Measurements from ENCODE around the gene RNF146.
"Not testable (repeated sequence)": the region's sequence is repeated elsewhere in the genome, so short reads cannot be mapped to it uniquely, and the experiment has no call there.

The RNF146 gene, protein sequence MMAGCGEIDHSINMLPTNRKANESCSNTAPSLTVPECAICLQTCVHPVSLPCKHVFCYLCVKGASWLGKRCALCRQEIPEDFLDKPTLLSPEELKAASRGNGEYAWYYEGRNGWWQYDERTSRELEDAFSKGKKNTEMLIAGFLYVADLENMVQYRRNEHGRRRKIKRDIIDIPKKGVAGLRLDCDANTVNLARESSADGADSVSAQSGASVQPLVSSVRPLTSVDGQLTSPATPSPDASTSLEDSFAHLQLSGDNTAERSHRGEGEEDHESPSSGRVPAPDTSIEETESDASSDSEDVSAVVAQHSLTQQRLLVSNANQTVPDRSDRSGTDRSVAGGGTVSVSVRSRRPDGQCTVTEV

DNA sequence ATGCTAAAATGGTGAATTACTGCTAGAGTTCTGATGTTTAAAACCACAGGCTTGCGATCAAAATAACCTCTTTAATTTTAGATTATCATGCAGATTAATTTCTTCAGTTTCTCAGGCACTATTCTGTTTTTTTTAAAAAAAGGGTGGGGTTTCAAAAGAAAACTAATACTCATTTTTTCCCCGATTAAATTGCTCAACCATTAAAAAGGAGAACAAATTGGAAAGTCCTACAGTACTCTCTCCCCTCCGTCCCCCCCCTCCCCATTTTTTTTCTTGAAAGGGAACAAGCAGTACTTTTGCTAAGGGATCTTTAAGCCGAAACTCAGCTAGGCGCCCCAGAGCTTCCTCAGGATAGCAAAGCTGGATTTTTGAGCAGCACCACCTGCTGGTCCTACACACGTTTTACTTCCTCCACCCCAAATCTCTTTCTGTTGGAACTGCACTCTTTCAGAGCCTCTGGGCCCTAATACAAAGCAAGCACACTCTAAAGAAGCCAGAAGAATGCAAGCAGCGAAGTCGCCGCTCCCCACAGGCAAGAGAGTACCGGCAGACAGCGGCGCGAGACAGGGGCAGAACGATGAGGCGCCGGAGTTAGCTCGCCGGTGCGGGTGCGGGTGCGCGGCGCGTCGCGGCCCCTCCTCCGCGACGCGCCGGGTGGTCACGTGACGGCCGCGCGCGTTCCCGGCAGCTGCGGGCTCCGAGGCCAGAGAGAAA is at the start of gene RNF146:
RNF146 (plus strand) TSS at position 687 of the 714 bp plus-strand sequence. CDS start 13,475 bp downstream, outside the sequence.
- DNase-seq, result peak; percentile 70

DNA sequence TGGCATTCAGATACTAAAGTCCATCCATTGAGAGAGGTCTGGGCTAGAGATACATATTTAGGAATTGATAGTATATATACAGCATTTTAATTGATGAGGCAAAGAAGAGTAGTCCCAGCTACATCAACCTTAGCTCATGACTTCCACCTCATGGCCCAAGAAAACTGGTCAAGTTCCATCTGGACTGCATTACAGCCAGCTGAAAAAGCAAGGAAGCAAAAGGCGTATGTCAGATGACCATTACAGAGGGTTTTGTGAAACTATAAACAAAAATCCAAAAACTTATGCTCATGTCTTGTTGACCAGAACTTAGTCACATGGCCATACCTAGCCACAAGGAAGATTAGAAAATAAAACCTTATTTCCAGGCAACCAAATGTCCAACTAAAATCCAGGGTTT is 46.8 kb upstream of the RNF146 start:
- DNase-seq, result no peak

DNA sequence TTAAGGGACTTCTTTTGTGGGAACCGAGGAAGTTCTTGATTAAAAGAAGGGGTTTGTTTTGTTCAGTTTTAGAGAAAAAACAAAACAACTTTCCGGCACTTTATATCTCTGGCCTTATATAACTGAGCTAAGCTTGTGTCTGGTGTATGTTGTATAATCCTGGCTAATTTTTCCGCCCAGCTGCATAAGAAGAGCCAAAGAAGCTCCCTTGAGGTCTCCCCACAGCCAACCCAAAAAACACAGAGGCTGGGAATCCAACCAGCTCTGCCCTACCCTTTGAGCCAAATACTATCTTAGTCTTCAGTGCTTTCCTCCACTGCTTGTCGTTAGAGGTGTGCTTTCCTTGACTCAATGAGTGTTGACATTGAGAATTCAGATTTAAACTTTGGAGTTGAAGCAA is 45.5 kb upstream of the RNF146 start:
- DNase-seq, result no peak

DNA sequence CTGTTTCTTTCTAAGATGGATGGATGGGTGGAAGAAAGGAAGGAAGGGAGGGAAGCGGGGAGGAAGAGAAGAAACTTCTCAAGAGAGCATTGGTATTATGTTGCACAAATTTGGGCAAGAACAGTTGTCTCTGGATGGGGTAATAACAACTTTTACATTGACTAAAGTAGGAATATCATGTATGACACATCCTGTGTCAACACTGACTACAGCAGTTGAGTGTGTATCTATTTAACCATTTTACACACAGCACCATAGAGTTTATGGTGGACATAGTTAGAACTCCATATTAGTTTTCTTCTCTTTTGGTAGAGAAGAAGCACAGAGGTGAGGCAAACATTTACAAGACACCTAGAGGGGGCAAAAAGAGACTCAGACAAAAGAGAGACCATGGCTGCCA is 44.2 kb upstream of the RNF146 start:
- DNase-seq, result no peak

DNA sequence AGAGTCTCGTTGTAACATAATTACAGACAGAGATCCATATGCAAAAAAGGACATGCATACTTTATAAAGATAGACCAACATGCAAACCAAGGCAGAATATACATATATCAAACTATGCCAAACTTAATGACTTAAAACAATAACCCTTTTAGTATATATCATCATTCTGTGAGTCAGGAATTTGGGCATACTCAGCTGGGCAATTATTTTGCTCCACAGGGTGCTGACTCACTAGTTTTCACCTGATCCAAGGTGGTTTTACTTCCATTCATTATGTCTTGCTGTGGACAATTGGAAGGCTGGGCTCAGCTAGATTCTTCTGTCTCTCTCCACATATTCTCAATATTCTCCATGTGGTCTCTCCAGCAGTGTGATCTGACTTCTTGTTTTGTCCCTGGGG is 41.2 kb upstream of the RNF146 start:
- DNase-seq, result no peak

DNA sequence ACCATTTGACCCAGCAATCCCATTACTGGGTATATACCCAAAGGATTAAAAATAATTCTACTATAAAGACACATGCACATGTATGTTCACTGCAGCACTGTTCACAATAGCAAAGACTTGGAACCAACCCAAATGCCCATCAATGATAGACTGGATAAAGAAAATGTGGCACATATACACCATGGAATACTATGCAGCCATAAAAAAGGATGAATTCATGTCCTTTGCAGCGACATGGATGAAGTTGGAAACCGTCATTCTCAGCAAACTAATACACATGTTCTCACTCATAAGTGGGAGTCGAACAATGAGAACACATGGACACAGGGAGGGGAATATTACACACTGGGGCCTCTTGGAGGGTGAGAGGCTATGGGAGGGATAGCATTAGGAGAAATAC is 32.8 kb upstream of the RNF146 start:
- not testable (repeated sequence) for DNase-seq

DNA sequence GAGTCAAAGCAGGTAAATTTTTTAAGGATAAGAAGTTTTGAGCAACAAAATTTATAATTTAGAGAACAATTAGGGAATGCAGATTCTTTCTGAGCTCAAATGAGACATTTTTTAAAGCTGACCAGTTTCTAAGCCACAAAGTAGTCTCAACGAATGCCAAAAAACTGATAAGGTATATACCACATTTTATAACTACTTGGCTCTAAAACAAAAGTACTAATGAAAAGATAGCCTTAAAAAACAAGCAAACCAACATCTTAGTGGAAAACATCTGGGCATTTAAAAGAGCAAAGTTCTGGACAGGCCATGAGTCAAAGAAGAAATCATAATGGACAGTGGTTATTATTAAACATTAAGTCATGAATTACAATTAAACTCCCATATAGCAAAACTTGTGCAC is 23.2 kb upstream of the RNF146 start:
- DNase-seq, result no peak

DNA sequence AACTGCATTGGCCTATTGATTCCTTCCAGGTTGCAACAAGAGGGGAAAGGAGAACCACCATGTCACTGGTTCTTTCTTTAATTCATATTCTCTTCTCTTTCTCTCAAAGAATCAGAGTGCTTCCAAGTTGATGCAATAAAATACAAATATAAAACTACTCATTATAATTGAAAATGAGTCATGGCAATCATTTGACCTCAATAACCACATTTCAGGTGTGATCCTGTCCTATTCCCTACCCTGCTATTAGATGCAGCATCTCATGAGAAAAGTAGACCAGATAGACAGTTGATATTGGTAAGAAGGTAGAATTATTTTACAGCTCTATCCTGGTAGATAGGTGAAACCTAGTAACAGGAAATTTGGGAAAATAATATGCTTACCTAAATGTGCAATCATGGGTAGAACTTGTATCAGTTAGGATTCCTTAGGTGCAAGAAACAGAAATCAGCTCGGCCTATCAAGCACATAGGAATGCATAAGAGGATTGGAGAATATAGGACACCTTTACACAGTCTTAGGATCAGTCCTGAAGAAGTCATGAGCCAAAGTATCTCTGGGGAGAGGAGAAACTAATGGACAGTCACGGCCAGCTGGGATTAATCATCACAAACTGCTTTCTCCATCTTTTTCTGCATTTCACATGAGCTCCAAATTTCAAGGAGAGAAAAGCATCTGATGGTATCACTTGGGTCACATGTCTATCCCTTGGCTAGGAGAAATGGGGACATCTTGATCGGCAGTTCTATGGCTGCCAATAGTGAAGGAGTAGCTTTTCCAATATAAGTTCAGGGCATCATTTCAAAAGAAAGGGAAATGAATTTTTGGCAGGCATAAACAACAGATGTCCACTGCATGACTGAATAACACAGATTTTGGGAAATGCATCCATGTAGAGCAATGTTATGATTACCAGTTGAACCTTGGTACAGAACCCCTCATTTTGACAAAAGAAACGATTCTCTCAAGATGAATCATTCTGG is 19.3 kb upstream of the RNF146 start:
- DNase-seq, result no peak

DNA sequence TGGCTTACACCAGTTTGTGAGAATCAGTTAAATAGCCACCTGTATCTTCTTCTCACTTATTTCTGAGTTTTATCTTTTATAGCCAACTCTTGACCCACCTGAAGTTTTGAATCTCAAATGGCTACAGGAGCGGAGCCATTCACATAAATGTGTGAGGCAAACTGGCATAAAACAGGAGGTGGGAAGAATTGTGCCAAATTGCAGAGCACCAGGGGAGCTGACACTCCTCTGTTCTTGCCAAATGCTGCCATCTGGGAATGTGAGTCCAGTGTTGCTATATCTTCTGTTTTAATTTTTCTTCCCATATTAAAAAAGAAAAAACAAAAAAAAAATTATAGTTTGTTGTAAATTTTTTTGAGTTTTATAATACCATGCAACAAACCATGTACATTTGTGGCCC is 17.0 kb upstream of the RNF146 start:
- DNase-seq, result no peak

DNA sequence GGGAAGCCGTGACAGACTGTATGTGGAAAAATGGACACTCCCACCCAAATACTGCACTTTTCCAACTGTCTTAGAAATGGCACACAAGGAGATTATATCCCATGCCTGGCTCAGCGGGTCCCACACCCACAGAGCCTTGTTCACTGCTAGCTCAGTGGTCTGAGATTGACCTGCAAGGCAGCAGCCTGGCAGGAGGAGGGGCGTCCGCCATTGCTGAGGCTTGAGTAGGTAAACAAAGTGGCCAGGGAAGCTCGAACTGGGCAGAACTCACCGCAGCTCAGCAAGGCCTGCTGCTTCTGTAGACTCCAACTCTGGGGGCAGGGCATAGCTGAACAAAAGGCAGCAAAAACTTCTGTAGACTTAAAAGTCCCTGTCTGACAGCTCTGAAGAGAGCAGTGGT is 11.4 kb upstream of the RNF146 start:
- DNase-seq, result no peak

DNA sequence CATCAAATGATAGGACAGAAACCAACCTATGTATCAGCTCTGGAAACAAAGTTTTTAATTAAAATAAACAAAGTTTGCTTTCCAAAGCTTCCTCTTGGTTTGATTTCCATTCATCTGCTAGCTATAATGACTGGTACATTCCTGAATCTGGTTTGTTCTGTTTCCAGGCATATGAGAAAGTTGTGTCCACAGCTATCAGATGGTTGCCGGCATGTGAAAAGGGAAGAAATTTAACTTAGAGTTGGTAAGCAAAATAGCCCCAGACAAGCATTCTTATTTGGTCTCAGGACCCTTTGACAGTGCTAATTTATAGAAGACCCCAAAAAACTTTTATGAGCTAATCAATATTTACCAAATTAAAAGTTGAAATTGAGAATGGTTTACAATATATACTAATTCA is 3.8 kb upstream of the RNF146 start:
- DNase-seq, result no peak

DNA sequence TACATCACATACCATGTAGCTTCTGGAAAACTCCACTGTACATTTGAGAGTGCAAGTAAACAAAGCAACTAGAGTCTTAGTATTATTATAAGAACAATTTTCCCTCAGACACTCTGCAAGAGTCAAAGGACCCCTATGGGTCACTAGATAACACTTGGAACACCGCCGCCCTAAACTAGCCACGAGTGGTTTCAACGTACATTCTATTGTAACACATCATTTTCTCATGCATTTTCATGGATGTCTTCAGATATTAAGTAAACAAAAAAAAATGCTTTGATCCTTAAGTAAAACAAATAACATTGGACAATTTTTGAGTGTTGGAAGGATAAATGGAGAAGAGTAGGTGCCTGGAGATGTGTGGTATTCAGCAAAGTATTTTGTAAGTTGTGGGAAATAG is 3.2 kb upstream of the RNF146 start:
- no peak for DNase-seq

DNA sequence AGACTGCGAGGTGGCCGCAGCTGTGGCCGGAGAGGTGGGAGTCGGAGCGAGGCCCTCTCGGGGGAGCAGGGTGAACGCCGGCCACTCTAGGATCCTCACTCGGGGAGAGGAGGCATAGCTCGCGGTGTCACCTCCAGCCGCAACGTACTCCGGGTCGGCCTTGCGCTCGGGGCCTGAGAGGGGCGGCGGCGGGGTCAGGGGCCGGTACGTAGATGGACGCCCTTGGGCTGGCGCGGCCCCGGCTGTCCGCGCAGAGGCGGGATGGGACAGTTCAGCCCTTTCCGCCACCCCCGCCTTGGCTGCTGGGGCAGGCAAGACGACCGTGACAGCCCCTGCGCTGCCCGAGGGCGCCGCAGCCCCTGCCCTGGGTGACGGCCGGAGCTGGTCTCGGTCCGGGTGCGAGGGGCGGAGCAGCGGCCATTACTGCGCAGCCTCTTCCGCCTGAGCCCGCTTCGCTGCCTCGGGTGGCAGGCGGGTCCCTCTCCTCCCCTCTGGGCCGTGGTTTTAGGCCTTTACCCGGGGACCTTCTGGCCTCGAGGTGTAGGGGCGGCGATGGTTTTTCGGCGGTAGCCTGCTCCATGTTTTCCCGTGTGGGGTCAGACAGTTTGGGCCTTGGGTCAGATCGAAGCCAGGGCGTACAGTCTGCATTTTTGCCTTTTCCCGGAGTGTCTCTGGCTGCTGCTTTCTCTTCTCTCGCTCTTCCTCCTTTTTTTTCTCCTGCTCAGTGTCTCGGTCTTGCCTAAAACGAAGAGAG is 405 bp downstream of the RNF146 start:
- DNase-seq, result peak; percentile 71

DNA sequence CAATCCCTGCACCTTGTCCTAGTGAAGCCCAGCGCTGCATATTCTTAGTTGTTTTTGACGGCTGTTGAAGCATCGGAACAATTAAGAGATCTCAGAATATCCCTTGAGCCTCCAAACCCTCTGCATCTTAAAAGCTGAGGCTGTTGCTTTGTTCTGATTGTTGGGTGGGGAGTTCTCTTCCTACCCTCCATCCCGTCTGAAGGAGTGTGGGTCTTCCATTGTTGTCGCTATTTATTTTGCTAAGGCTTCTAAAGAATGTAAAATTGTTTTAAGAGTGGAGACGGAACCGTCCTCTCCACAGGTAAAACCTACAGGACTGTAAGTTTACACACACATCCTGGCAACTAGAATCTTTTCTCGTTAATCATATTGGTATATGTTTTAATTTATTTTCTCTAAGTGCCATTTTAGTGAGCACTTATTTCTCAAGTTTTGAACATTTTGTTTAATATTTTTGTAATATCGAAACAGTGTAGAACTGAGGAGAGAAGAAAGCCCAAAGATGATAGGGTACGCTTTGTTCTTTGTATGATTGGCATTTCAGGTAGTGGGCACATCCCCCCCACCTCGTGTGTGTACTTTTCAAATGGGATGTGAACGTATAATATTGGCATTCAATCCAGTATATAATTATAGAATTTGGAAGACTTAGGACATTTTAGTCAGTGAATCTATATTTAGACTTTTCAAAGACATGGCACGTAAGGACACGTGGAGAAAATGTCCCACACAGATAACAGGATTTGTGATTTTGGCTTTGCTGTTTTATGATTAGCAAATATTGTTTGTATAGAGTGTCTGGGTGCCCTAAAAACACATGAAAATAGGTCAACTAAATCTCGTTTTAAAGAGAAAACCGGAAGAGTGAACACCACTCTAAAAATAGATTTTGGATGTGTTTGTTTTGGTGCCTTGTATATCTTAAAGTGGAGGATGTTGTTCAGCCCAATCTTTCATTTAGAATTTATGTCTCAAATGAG is 1.3 kb downstream of the RNF146 start:
- no peak for DNase-seq

DNA sequence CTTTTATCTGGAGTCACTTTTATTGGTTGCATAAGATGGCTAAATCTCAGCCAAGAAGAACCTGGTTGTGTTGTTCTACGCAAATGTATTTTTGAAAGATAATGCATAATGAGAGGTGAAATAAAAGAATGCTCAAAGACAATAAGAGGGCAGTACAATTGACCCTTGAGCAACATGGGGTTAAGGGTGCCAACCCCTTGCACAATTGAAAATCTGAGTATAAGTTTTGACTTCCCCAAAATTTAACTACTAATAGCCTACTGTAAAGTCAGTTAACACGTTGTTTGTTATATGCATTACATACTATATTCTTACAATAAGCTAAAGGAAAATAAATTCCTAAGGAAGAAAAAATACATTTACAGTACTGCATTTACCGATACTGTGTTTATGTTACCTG is 5.9 kb downstream of the RNF146 start:
- DNase-seq, result no peak

DNA sequence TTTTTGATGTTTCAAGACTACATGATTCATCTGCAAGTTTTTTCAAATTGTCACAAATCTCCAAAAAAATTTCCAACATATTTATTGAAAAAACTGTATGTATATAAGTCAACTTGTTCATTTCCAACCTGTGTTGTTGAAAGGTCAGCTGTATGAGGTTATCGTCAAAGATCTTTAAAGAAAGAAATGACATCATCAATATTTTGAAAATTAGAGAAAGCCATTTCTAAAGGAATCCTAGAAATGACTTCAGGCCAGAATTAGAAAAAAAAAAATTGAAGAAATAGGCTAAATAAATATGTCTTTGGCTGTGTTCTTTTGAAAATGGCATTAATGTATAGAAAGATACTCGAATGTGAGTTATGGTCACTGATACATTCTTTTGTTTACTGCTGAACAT is 6.8 kb downstream of the RNF146 start:
- no peak for DNase-seq

DNA sequence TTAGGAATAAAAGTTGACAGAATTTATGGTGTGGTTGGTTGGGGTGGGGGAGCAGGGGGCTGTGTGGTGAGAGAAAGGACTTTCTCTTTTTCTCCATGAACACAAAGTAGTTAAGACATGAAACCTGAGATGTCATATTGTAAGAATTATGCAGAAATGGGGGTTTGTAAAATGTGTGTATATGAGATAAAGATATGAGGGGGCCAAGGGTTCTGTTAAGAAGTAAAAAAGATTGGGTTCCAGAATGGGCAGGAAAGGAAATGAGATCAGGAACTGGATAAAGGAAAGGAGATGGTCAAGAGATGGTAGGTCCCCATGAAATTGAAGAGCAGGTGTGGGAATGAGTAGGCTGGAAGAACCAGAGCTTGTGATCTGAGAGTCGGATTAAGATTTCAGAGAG is 9.7 kb downstream of the RNF146 start:
- DNase-seq, result no peak

DNA sequence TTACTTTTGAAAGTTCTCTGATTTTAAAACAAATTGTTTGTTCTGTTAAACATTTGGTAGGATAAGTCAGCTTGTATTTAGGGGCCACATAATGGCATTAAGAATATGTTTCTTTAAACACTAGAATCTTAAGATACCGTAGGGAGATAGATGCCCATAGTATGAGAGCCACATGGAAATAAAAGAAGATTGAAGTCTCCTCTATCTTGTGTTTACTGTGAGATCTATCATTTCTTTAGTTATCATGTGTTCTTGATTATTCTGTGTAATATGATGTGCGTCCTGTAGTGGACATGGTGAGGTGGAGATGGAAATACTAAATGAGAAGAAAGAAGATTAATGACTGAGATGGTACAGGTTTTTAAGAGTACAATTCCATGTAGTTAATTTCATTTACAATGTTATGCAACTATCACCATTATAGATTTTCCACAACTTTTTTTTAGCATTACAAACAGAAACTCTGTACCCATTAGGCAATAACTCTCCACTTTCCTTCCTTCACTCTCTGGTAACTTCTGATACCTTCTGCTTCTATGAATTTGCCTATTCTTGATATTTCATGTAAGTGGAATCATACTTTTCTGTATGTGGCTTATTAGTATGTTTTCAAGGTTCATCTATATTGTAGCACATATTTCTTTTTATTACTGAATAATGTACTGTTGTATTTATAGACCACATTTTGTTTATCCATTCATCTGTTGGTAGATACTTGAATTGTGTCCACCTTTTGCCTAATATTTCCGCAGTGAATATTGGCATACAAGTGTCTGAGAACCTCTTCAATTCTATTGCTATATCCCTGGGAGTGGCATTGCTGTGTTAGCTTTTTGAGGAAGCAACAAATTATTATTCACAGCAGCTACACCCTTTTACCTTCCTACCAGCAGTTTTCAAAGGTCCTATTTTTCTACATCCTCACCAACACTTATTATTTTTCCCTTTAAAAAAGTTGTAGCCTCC is 11.5 kb downstream of the RNF146 start:
- DNase-seq, result no peak

DNA sequence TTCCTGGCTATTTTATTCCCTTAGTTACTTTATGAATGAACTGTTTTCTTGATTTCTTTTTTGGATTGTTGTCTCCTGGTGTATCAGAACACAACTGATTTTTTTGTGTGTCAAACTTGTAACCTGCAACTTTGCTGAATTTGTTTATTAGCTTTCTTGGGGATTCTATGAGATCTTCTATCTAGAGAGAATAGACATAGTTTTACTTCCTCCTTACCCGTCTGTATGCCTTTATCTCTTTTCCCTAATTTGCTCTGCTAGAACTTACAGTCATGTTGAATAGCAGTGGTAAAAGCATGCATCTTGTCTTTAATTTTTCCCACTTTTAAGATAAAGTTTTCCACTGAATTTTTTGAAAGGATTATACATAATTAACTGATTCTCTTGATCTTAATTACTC is 13.2 kb downstream of the RNF146 start:
- DNase-seq, result no peak

DNA sequence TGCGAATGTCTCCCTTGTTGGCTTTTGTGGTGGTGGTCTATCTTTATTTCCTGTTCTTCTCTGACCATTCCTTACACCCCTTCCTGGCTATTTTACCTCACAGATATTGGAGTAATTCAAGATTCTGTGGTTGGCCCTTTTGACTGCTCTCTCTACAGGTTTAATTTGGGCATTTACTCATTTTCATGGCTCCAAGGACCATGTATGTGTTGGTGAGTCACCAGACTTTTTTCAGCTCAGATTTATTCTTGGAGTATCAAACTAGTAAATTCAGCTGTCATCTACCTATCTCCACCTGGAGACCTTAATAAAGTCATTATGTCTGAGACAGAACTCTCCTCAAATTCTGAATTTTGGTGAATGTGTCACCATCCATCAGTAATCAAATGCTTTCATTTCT is 15.5 kb downstream of the RNF146 start:
- no peak for DNase-seq

Data from NK-92 treated with Interleukin-12 subunit alpha and Interleukin-12 subunit beta, amount 100 ng/mL, for 24 hours (cell line).